DND-41 (cell line): ENCODE measurements around the gene SSR4.

Experiments
- ATAC-seq: fragments of 200-7000 bp; cut with Tn5 transposase; 3 replicates; pipeline ENCODE4 v1.9.1; 2021; ENCODE audit warnings: low read depth; ENCODE audit not compliant: insufficient read depth
- DNase-seq: peaks from one replicate; pipeline ENCODE4 v3.0.0-alpha.2; 2020
- H2AFZ ChIP-seq: 2 replicates; pipeline ENCODE4 v1.6.0; 2012; ENCODE audit warnings: low read depth, low read length
- H3K27ac ChIP-seq: 2 replicates; pipeline ENCODE4 v1.5.1; 2012; ENCODE audit warnings: low read length, inconsistent platforms
- H3K27me3 ChIP-seq: fragments of 200-600 bp; sonication (generic); 2 replicates; pipeline ENCODE4 v1.6.0; 2012; ENCODE audit warnings: low read length, mild to moderate bottlenecking, inconsistent platforms; ENCODE audit not compliant: insufficient read depth, poor library complexity
- H3K36me3 ChIP-seq: 2 replicates; pipeline ENCODE4 v1.5.1; 2012; ENCODE audit warnings: low read length, inconsistent platforms; ENCODE audit not compliant: insufficient read depth
- H3K4me1 ChIP-seq: 2 replicates; pipeline ENCODE4 v1.5.1; 2012; ENCODE audit warnings: mild to moderate bottlenecking, low read length; ENCODE audit not compliant: insufficient read depth
- H3K4me2 ChIP-seq: 2 replicates; pipeline ENCODE4 v1.6.0; 2012; ENCODE audit warnings: mild to moderate bottlenecking, moderate library complexity, low read length, inconsistent platforms; ENCODE audit not compliant: insufficient read depth
- H3K4me3 ChIP-seq, 2 experiments: fragments of 200-600 bp in 1 of 2; shearing (Covaris generic) in 1 of 2; 2 replicates each; pipeline ENCODE4 v1.5.1; 2012 to 2016; ENCODE audit warnings: inconsistent platforms in 2 of 2, low read length in 2 of 2, mild to moderate bottlenecking in 2 of 2, low read depth in 1 of 2, moderate library complexity in 1 of 2
- H3K79me2 ChIP-seq: 2 replicates; pipeline ENCODE4 v1.6.0; 2012; ENCODE audit warnings: low read length, inconsistent platforms; ENCODE audit not compliant: insufficient read depth
- H3K9ac ChIP-seq: 2 replicates; pipeline ENCODE4 v1.6.0; 2012; ENCODE audit warnings: low read depth, mild to moderate bottlenecking, inconsistent platforms, low read length, moderate library complexity
- H3K9me3 ChIP-seq: 2 replicates; pipeline ENCODE4 v1.5.1; 2012; ENCODE audit warnings: low read length, moderate library complexity, mild to moderate bottlenecking, inconsistent platforms; ENCODE audit not compliant: insufficient read depth, severe bottlenecking
- H4K20me1 ChIP-seq: 2 replicates; pipeline ENCODE4 v1.6.0; 2012; ENCODE audit warnings: low read length; ENCODE audit not compliant: insufficient read depth
- CTCF ChIP-seq: IDR thresholded peaks from 2 replicates; pipeline ENCODE4 v1.5.1; 2012; ENCODE audit warnings: borderline replicate concordance, low read length, moderate library complexity, mild to moderate bottlenecking; ENCODE audit not compliant: poor library complexity, severe bottlenecking; ENCODE audit errors: extremely low read depth
- EZH2 ChIP-seq: IDR thresholded peaks from 3 replicates; pipeline ENCODE4 v1.6.1; 2012; ENCODE audit warnings: borderline replicate concordance, low read depth, mild to moderate bottlenecking, moderate library complexity, low read length, inconsistent platforms; ENCODE audit not compliant: severe bottlenecking

SSR4 gene

GRCh38 chrX:153776611-153777045, 17.8 kb upstream of the SSR4 start:
- DNase-seq: no peak

GRCh38 chrX:153777261-153778090, 17.0 kb upstream of the SSR4 start:
- Histone ChIP-seq H3K27ac (no peak overlapping the region), H3K4me3 (no peak overlapping the region), H3K9ac (no peak overlapping the region), H3K9me3 (no peaks in the 10 kb centered on the region), H3K4me2 (no peak overlapping the region), H3K36me3 (no peaks in the 10 kb centered on the region), H4K20me1 (no peaks in the 10 kb centered on the region), H2AFZ (no peak overlapping the region), H3K79me2 (no peaks in the 10 kb centered on the region), H3K27me3 (no peaks in the 10 kb centered on the region), H3K4me1 (no peaks in the 10 kb centered on the region)
- DNase-seq (no peak), ATAC-seq (no peak)
- TF ChIP-seq CTCF (no peak), EZH2 (no peak)

More at GRCh38 chrX:153776611-153777045, 17.8 kb upstream of the SSR4 start:
- Histone ChIP-seq H2AFZ (no peak overlapping the region), H3K36me3 (no peaks in the 10 kb centered on the region), H3K4me1 (no peaks in the 10 kb centered on the region), H3K4me3 (no peak overlapping the region), H3K4me2 (no peak overlapping the region), H3K79me2 (no peaks in the 10 kb centered on the region), H3K27me3 (no peaks in the 10 kb centered on the region), H3K27ac (no peak overlapping the region), H3K9ac (no peak overlapping the region), H4K20me1 (no peaks in the 10 kb centered on the region), H3K9me3 (no peaks in the 10 kb centered on the region)
- no peak for TF ChIP-seq CTCF
- TF ChIP-seq EZH2: no peak
- ATAC-seq: no peak

GRCh38 chrX:153778181-153778580, 16.3 kb upstream of the SSR4 start:
- H3K27me3 ChIP-seq: no peaks in the 10 kb centered on the region
- H3K4me2 ChIP-seq: no peak overlapping the region
- H3K9me3 ChIP-seq: no peaks in the 10 kb centered on the region
- H3K9ac ChIP-seq: no peak overlapping the region
- H3K4me3 ChIP-seq: no peak overlapping the region
- H2AFZ ChIP-seq: no peak overlapping the region
- no peak for ATAC-seq
- no peaks in the 10 kb centered on the region for H3K36me3 ChIP-seq
- H3K27ac ChIP-seq: no peak overlapping the region
- TF ChIP-seq CTCF (no peak), EZH2 (no peak)
- DNase-seq: no peak
- H3K79me2 ChIP-seq: no peaks in the 10 kb centered on the region
- no peaks in the 10 kb centered on the region for H4K20me1 ChIP-seq
- H3K4me1 ChIP-seq: no peaks in the 10 kb centered on the region
